SH-SY5Y (cell line): ENCODE results near the gene NACC2.

ENCODE experiments used
- GATA2 ChIP-seq: IDR thresholded peaks from 2 replicates; pipeline ENCODE4 v1.6.1; 2011; ENCODE audit warnings: mild to moderate bottlenecking, low read depth, low read length
- GATA3 ChIP-seq: IDR thresholded peaks from 2 replicates; pipeline ENCODE4 v1.6.1; 2011; ENCODE audit warnings: low read depth, mild to moderate bottlenecking, low read length, moderate library complexity

GRCh38 chr9:136081113-136081825 is 13.8 kb downstream of the NACC2 start:
- no peak for TF ChIP-seq GATA2
- TF ChIP-seq GATA3, result no peak
